ENCODE measurements around the gene ATP8A1. TPM values are rescaled to one million over a fixed set of nuclear protein-coding genes. Genes with fewer than 3 reads are reported as not detected.

Gene ATP8A1
- total RNA-seq, 1 experiment from 2014 or later, result 0.80 TPM

DNA sequence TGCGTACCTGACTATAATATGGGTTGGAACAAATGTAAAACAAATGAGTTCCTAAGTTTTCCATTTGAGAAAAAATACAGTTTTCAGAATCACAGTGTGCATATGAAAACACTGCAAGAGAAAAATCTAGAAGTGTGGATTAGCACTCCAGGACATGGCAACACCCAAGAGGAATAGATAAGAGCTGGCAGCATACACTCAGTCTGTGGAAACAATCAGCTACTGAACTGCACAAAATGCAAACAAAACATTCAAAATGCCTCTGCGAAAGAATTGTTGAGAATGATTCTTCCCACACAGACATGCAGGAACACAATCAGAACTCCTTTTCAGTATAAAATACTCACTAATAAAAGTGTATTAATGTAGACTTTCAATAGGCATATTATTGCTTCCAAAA, 39.9 kb downstream of the ATP8A1 start:
- TF ChIP-seq TCF7L2 (IDR thresholded peaks at IDR 0.05; ENCODE audit: low read depth, low read length), result no peak
- TF ChIP-seq POLR2AphosphoS5 (IDR thresholded peaks at IDR 0.05; ENCODE audit: low read depth, low read length), result no peak
- TF ChIP-seq, protein P1, sequence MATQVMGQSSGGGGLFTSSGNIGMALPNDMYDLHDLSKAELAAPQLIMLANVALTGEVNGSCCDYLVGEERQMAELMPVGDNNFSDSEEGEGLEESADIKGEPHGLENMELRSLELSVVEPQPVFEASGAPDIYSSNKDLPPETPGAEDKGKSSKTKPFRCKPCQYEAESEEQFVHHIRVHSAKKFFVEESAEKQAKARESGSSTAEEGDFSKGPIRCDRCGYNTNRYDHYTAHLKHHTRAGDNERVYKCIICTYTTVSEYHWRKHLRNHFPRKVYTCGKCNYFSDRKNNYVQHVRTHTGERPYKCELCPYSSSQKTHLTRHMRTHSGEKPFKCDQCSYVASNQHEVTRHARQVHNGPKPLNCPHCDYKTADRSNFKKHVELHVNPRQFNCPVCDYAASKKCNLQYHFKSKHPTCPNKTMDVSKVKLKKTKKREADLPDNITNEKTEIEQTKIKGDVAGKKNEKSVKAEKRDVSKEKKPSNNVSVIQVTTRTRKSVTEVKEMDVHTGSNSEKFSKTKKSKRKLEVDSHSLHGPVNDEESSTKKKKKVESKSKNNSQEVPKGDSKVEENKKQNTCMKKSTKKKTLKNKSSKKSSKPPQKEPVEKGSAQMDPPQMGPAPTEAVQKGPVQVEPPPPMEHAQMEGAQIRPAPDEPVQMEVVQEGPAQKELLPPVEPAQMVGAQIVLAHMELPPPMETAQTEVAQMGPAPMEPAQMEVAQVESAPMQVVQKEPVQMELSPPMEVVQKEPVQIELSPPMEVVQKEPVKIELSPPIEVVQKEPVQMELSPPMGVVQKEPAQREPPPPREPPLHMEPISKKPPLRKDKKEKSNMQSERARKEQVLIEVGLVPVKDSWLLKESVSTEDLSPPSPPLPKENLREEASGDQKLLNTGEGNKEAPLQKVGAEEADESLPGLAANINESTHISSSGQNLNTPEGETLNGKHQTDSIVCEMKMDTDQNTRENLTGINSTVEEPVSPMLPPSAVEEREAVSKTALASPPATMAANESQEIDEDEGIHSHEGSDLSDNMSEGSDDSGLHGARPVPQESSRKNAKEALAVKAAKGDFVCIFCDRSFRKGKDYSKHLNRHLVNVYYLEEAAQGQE (IDR thresholded peaks at IDR 0.05; ENCODE audit: insufficient read depth in 1 of 2, low read depth in 2 of 2, low read length in 1 of 2), result no peak
- Histone ChIP-seq H3K27me3 (ENCODE audit: control insufficient read depth, insufficient read depth, low read length) (no peaks in the 10 kb centered on the region), H3K27ac (ENCODE audit: low read length) (no peak overlapping the region), H3K36me3 (ENCODE audit: control insufficient read depth, insufficient read depth, low read length) (no peaks in the 10 kb centered on the region), H3K4me1 (ENCODE audit: control insufficient read depth, insufficient read depth, low read length) (no peaks in the 10 kb centered on the region), H3K4me3 (ENCODE audit: low read depth in 2 of 2, low read length in 2 of 2) (no peak overlapping the region), H3K9me3 (ENCODE audit: control insufficient read depth, insufficient read depth, low read depth, low read length) (no peaks in the 10 kb centered on the region)
- intact Hi-C loops (cut with micrococcal nuclease; ENCODE audit: unreplicated experiment) (no loop called here), in situ Hi-C loops (cut with HindIII; ENCODE audit: low pct_unique_long_range_greater_than_20kb, low sequenced_read_pairs) (no loop called here)
- no peak for DNase-seq (ENCODE audit: low read depth, low spot score)
- no peak for ATAC-seq
- ChIA-PET CTCF (no interaction called here), POLR2A (no interaction called here)
- BruUV-seq (replicated peaks), result no TSS peak

- no peak overlapping the region for H3K4me3 ChIP-seq (ENCODE audit: low read depth in 2 of 2, low read length in 2 of 2)
- H3K27ac ChIP-seq (ENCODE audit: low read length), result no peak overlapping the region
- no TSS peak for BruUV-seq (replicated peaks)
- no peaks in the 10 kb centered on the region for H3K9me3 ChIP-seq (ENCODE audit: control insufficient read depth, insufficient read depth, low read depth, low read length)
- TF ChIP-seq SIN3A (IDR thresholded peaks at IDR 0.05; ENCODE audit: borderline replicate concordance, insufficient read depth, low read depth, low read length), result no peak
- TF ChIP-seq TCF7L2 (IDR thresholded peaks at IDR 0.05; ENCODE audit: low read depth, low read length), result no peak
- TF ChIP-seq POLR2AphosphoS5 (IDR thresholded peaks at IDR 0.05; ENCODE audit: low read depth, low read length), result no peak
- TF ChIP-seq, protein P1 (IDR thresholded peaks at IDR 0.05; ENCODE audit: insufficient read depth in 1 of 2, low read depth in 2 of 2, low read length in 1 of 2), result no peak
- TF ChIP-seq, protein P2, sequence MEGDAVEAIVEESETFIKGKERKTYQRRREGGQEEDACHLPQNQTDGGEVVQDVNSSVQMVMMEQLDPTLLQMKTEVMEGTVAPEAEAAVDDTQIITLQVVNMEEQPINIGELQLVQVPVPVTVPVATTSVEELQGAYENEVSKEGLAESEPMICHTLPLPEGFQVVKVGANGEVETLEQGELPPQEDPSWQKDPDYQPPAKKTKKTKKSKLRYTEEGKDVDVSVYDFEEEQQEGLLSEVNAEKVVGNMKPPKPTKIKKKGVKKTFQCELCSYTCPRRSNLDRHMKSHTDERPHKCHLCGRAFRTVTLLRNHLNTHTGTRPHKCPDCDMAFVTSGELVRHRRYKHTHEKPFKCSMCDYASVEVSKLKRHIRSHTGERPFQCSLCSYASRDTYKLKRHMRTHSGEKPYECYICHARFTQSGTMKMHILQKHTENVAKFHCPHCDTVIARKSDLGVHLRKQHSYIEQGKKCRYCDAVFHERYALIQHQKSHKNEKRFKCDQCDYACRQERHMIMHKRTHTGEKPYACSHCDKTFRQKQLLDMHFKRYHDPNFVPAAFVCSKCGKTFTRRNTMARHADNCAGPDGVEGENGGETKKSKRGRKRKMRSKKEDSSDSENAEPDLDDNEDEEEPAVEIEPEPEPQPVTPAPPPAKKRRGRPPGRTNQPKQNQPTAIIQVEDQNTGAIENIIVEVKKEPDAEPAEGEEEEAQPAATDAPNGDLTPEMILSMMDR (IDR thresholded peaks at IDR 0.05), result no peak
- intact Hi-C loops (cut with micrococcal nuclease; ENCODE audit: unreplicated experiment) (no loop called here), in situ Hi-C loops (cut with HindIII; ENCODE audit: low pct_unique_long_range_greater_than_20kb, low sequenced_read_pairs) (no loop called here)
- H3K27me3 ChIP-seq (ENCODE audit: control insufficient read depth, insufficient read depth, low read length), result no peaks in the 10 kb centered on the region
- no peaks in the 10 kb centered on the region for H3K36me3 ChIP-seq (ENCODE audit: control insufficient read depth, insufficient read depth, low read length)
- H3K4me1 ChIP-seq (ENCODE audit: control insufficient read depth, insufficient read depth, low read length), result no peaks in the 10 kb centered on the region
- ChIA-PET CTCF (no interaction called here), POLR2A (no interaction called here)
- ATAC-seq (no peak), DNase-seq (ENCODE audit: low read depth, low spot score) (no peak)
Measured at GRCh38 chr4:42616572-42616971, 40.3 kb downstream of the ATP8A1 start.
